Bronchial epithelial cell (primary cell): ENCODE measurements around the gene DEPDC5. TPM values are rescaled to one million over a fixed set of nuclear protein-coding genes. Genes with fewer than 3 reads are reported as not detected.
A peak's percentile ranks its signal among the peaks of the same experiment; 100 is the strongest.
"Not testable (repeated sequence)": the region's sequence is repeated elsewhere in the genome, so short reads cannot be mapped to it uniquely, and the experiment has no call there.

Source experiments
- DNase-seq: peaks from one replicate; pipeline ENCODE4 v3.0.0-alpha.2; 2010; ENCODE audit warnings: low read depth
- FAIRE-seq: peaks from 2 replicates; lab custom pipeline; 2011; peaks lifted over from hg19 to GRCh38; lab: Jason Lieb, UNC
- H3K27me3 ChIP-seq: 2 replicates; pipeline ENCODE4 v1.5.1; 2011; ENCODE audit warnings: low read length; ENCODE audit not compliant: control insufficient read depth, insufficient read depth
- H3K36me3 ChIP-seq: 2 replicates; pipeline ENCODE4 v1.5.1; 2011; ENCODE audit warnings: low read length; ENCODE audit not compliant: control insufficient read depth, insufficient read depth
- H3K4me3 ChIP-seq: 2 replicates; pipeline ENCODE4 v1.5.1; 2011; ENCODE audit warnings: mild to moderate bottlenecking, low read depth, low read length, control low read depth
- CTCF ChIP-seq: IDR thresholded peaks from 2 replicates; pipeline ENCODE4 v1.5.1; 2011; ENCODE audit warnings: mild to moderate bottlenecking, moderate library complexity, low read length, control low read depth, inconsistent platforms; ENCODE audit not compliant: insufficient read depth, severe bottlenecking
- total RNA-seq: library from RNA; depleted of rRNA; stranded (reverse); fragments of >200 nt; gene quantifications from 2 replicates; pipeline ENCODE4 v1.2.1, GENCODE V29; 2014

The DEPDC5 gene
- 6.8 and 8.1 TPM in 2 replicates for total RNA-seq

- no peak for TF ChIP-seq CTCF
- peaks cover 5% of the 10 kb centered on the region for H3K36me3 ChIP-seq
- DNase-seq (peak; percentile 81), FAIRE-seq (no peak)
- H3K27me3 ChIP-seq = no peaks in the 10 kb centered on the region
- peak within 1 kb of the TSS; percentile 86 for H3K4me3 ChIP-seq
These were observed at the start of gene DEPDC5 for GRCh38 chr22:31753634-31754501. TSS of gene DEPDC5 (plus strand) at chr22:31754019. CDS start at chr22:31754922, 903 bp downstream.

- Histone ChIP-seq H3K36me3 (peaks cover 19% of the 10 kb centered on the region), H3K27me3 (no peaks in the 10 kb centered on the region), H3K4me3 (no peak overlapping the region)
- FAIRE-seq (no peak), DNase-seq (no peak)
- no peak for TF ChIP-seq CTCF
These were observed 46.3 kb upstream of the DEPDC5 start for GRCh38 chr22:31707519-31707918.

GRCh38 chr22:31711226-31711625 is 42.6 kb upstream of the DEPDC5 start:
- not testable (repeated sequence) for H3K27me3 ChIP-seq, FAIRE-seq, DNase-seq, H3K4me3 ChIP-seq
- peaks cover 15% of the 10 kb centered on the region for H3K36me3 ChIP-seq

- no peak for TF ChIP-seq CTCF
- Histone ChIP-seq H3K36me3 (peaks cover 18% of the 10 kb centered on the region), H3K4me3 (no peak overlapping the region), H3K27me3 (no peaks in the 10 kb centered on the region)
- no peak for DNase-seq
- no peak for FAIRE-seq
These were observed 38.6 kb upstream of the DEPDC5 start for GRCh38 chr22:31715147-31715778.

DNA sequence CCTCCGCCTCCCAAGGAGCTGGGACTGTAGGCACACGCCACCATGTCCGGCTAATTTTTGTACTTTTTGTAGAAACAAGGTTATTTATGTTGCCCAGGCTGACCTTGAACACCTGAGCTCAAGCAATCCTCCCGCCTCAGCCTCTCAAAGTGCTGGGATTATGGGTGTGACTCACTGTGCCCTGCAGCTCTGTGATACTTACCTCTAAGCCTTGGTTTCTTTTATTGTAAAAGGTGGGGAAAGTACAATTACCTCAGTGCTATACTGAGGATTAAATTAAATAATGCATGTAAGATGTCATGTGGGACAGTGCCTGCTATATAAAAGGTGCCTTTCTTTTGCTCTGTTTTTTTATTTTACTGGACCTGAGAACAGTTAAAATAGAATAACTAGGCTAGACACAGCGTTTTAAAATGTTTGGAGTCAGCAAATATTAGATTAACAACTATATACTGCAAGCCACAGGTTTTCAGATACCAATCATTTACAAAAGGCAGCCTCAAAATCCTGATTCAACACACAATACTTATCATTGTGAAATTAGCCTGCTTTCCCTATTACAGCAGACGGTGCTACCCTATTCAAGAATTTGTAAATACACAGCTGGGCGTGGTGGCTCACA is 33.9 kb upstream of the DEPDC5 start:
- Histone ChIP-seq H3K27me3 (no peaks in the 10 kb centered on the region), H3K36me3 (peaks cover 15% of the 10 kb centered on the region), H3K4me3 (no peak overlapping the region)
- FAIRE-seq (no peak), DNase-seq (peak; percentile 13)
- TF ChIP-seq CTCF = no peak

- no peak for TF ChIP-seq CTCF
- no peak for DNase-seq
- Histone ChIP-seq H3K27me3 (no peaks in the 10 kb centered on the region), H3K36me3 (peaks cover 9% of the 10 kb centered on the region), H3K4me3 (no peak overlapping the region)
- no peak for FAIRE-seq
These were observed 30.1 kb upstream of the DEPDC5 start for GRCh38 chr22:31723723-31724122.
